SU-DHL-6 (cell line): Measurements from ENCODE around the gene COL5A1.

Experiments
- EZH2phosphoT487 ChIP-seq: fragments of 200-600 bp; sonication (generic), shearing (Covaris generic); conservative IDR thresholded peaks from 2 replicates; pipeline ENCODE4 v1.6.1; 2018; ENCODE audit warnings: mild to moderate bottlenecking, antibody characterized with exemption, low read length, moderate library complexity, mixed read lengths
- TF ChIP-seq, protein P1 (sequence below): fragments of 200-600 bp; sonication (generic); IDR thresholded peaks from one replicate; pipeline ENCODE4 v1.5.1; 2017; ENCODE audit warnings: antibody characterized with exemption, mild to moderate bottlenecking, low read length, moderate library complexity; ENCODE audit not compliant: insufficient read depth, poor library complexity, severe bottlenecking

DNA sequence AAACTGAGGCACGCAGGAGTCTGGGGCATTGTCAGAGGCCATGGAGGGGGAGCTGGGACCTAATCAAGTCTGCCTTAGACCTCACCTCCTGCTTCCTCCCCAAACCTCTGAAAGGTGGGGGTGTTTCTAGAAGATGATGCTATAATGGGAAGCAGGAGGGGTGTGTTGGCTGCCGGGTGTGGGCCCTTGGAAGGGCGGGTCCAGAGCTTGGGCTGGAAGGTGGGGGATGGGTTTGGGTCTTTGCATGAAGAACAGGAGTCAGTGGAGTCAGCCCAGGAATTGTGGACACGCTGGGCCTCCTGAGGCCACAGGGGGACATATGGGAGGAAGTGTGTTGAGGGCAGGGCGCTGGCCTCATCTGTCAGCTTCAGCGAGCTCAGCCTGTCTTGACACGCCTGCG is 138.0 kb downstream of the COL5A1 start:
- TF ChIP-seq, protein P1, sequence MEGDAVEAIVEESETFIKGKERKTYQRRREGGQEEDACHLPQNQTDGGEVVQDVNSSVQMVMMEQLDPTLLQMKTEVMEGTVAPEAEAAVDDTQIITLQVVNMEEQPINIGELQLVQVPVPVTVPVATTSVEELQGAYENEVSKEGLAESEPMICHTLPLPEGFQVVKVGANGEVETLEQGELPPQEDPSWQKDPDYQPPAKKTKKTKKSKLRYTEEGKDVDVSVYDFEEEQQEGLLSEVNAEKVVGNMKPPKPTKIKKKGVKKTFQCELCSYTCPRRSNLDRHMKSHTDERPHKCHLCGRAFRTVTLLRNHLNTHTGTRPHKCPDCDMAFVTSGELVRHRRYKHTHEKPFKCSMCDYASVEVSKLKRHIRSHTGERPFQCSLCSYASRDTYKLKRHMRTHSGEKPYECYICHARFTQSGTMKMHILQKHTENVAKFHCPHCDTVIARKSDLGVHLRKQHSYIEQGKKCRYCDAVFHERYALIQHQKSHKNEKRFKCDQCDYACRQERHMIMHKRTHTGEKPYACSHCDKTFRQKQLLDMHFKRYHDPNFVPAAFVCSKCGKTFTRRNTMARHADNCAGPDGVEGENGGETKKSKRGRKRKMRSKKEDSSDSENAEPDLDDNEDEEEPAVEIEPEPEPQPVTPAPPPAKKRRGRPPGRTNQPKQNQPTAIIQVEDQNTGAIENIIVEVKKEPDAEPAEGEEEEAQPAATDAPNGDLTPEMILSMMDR: no peak
- no peak for TF ChIP-seq EZH2phosphoT487
